22Rv1 (cell line): ENCODE measurements around the gene BCKDHB.

Experiments used
- H3K27ac ChIP-seq: fragments of 450-650 bp; 2 replicates; pipeline ENCODE4 v1.5.1; 2017
- CTCF ChIP-seq: fragments of 450-650 bp; IDR thresholded peaks from 2 replicates; pipeline ENCODE4 v1.5.1; 2017; ENCODE audit warnings: mild to moderate bottlenecking
- ZFX ChIP-seq: fragments of 450-650 bp; IDR thresholded peaks from 2 replicates; pipeline ENCODE4 v1.6.1; 2017; ENCODE audit warnings: antibody characterized with exemption, borderline replicate concordance

The BCKDHB gene

GRCh38 chr6:80314531-80314930 is 208.1 kb downstream of the BCKDHB start:
- H3K27ac ChIP-seq: no peak overlapping the region
- no peak for TF ChIP-seq CTCF
- no peak for TF ChIP-seq ZFX

- H3K27ac ChIP-seq: no peak overlapping the region
- TF ChIP-seq CTCF (no peak), ZFX (no peak)
These were observed 210.3 kb downstream of the BCKDHB start for GRCh38 chr6:80316686-80317231.

GRCh38 chr6:80319196-80319595 is 212.7 kb downstream of the BCKDHB start:
- no peak for TF ChIP-seq ZFX
- no peak for TF ChIP-seq CTCF
- H3K27ac ChIP-seq: no peak overlapping the region

- H3K27ac ChIP-seq: no peak overlapping the region
- TF ChIP-seq CTCF: no peak
- TF ChIP-seq ZFX: no peak
These were observed 214.5 kb downstream of the BCKDHB start for GRCh38 chr6:80321011-80321410.

GRCh38 chr6:80325742-80326141 is 219.3 kb downstream of the BCKDHB start:
- TF ChIP-seq CTCF (no peak), ZFX (no peak)
- no peak overlapping the region for H3K27ac ChIP-seq

- H3K27ac ChIP-seq: no peak overlapping the region
- TF ChIP-seq CTCF: no peak
- no peak for TF ChIP-seq ZFX
These were observed 222.2 kb downstream of the BCKDHB start for GRCh38 chr6:80328652-80329051.

GRCh38 chr6:80329496-80329895 is 223.0 kb downstream of the BCKDHB start:
- peak overlapping the region; percentile 32 for H3K27ac ChIP-seq
- TF ChIP-seq ZFX (no peak), CTCF (no peak)
